GM12878 (cell line): Measurements from ENCODE around the gene MYO9B. TPM values are rescaled to one million over a fixed set of nuclear protein-coding genes. Genes with fewer than 3 reads are reported as not detected.

Experiments
- ATAC-seq: fragments of 200-7000 bp; cut with Tn5 transposase; 3 replicates; pipeline ENCODE4 v1.9.1; 2020; ENCODE audit warnings: mild to moderate bottlenecking, moderate library complexity
- BruUV-seq: library from RNA; stranded (reverse); fragments of 400-500 nt; replicated peaks from 2 replicates; lab custom pipeline; 2021; lab: Mats Ljungman, UMichigan
- CTCF ChIA-PET: fragments of 300-600 bp; sonication (Branson Sonifier 250); formaldehyde crosslinking; extraction: SDS; loops from one replicate; lab custom pipeline; 2021; ENCODE audit warnings: inconsistent platforms; lab: Yijun Ruan, JAX
- POLR2A ChIA-PET: fragments of 350-600 bp; formaldehyde crosslinking; extraction: SDS; loops from one replicate; lab custom pipeline; 2021; ENCODE audit warnings: inconsistent platforms; lab: Charles Lee
- RAD21 ChIA-PET: fragments of 300-600 bp; sonication (Branson Sonifier 250); formaldehyde crosslinking; loops from one replicate; lab custom pipeline; 2023; ENCODE audit warnings: antibody characterized with exemption; ENCODE audit not compliant: unreplicated experiment; lab: Charles Lee
- SMC1A ChIA-PET: fragments of 300-600 bp; sonication (Branson Sonifier 250); formaldehyde crosslinking; loops from one replicate; lab custom pipeline; 2023; ENCODE audit not compliant: unreplicated experiment, uncharacterized antibody; lab: Charles Lee
- DNase-seq: peaks from one replicate; pipeline ENCODE4 v3.0.0-alpha.2; 2011; ENCODE audit warnings: low read depth, low spot score
- FAIRE-seq: peaks from 3 replicates; lab custom pipeline; 2011; peaks lifted over from hg19 to GRCh38; lab: Jason Lieb, UNC
- H2AFZ ChIP-seq: 2 replicates; pipeline ENCODE4 v1.6.0; 2011; ENCODE audit warnings: low read depth, low read length, control low read depth; ENCODE audit not compliant: control insufficient read depth
- H3K27ac ChIP-seq: 2 replicates; pipeline ENCODE4 v1.5.1; 2011; ENCODE audit warnings: control low read depth; ENCODE audit not compliant: control insufficient read depth, insufficient read depth
- H3K27me3 ChIP-seq, 2 experiments: replicated peaks in 1 of 2; 2 replicates each; pipeline versions ENCODE4 v1.6.0 to v1.6.1; 2011; ENCODE audit warnings: low read length in 1 of 2; ENCODE audit not compliant: control insufficient read depth in 2 of 2, insufficient read depth in 2 of 2
- H3K36me3 ChIP-seq, 2 experiments: 2 replicates each; pipeline ENCODE4 v1.5.1; 2011; ENCODE audit warnings: low read length in 1 of 2; ENCODE audit not compliant: control insufficient read depth in 2 of 2, insufficient read depth in 2 of 2
- H3K4me1 ChIP-seq: 2 replicates; pipeline ENCODE4 v1.6.1; 2011; ENCODE audit warnings: mild to moderate bottlenecking, low read length, moderate library complexity, mixed read lengths; ENCODE audit not compliant: control insufficient read depth, insufficient read depth
- H3K4me2 ChIP-seq: 2 replicates; pipeline ENCODE4 v1.6.0; 2011; ENCODE audit warnings: control low read depth; ENCODE audit not compliant: control insufficient read depth, insufficient read depth
- H3K4me3 ChIP-seq: fragments of 200-600 bp; sonication (generic); 2 replicates; pipeline ENCODE4 v1.5.1; 2016
- H3K79me2 ChIP-seq: 2 replicates; pipeline ENCODE4 v1.6.0; 2011; ENCODE audit warnings: low read length; ENCODE audit not compliant: control insufficient read depth, insufficient read depth
- H3K9ac ChIP-seq: 2 replicates; pipeline ENCODE4 v1.8.0; 2011; ENCODE audit warnings: low read length, control low read depth, mixed read lengths; ENCODE audit not compliant: control insufficient read depth, insufficient read depth
- H3K9me3 ChIP-seq: replicated peaks from 3 replicates; pipeline ENCODE4 v1.5.1; 2011; ENCODE audit warnings: mild to moderate bottlenecking, low read length; ENCODE audit not compliant: control insufficient read depth, insufficient read depth
- H4K20me1 ChIP-seq: 2 replicates; pipeline ENCODE4 v1.6.0; 2011; ENCODE audit not compliant: control insufficient read depth, insufficient read depth
- CHD1 ChIP-seq: IDR thresholded peaks from 2 replicates; pipeline ENCODE4 v1.6.1; 2012; ENCODE audit warnings: low read depth, low read length, improper control_type of control experiment
- CREB1 ChIP-seq: IDR thresholded peaks from 2 replicates; pipeline ENCODE4 v1.6.1; 2012; ENCODE audit warnings: low read depth, mild to moderate bottlenecking, inconsistent platforms
- CUX1 ChIP-seq: IDR thresholded peaks from 2 replicates; pipeline ENCODE4 v1.6.1; 2012; ENCODE audit warnings: improper control_type of control experiment, low read depth, low read length; ENCODE audit not compliant: insufficient replicate concordance
- RAD51 ChIP-seq: fragments of 450-650 bp; IDR thresholded peaks from 2 replicates; pipeline ENCODE4 v1.6.1; 2016; ENCODE audit warnings: moderate library complexity, mild to moderate bottlenecking, inconsistent platforms
- RUNX3 ChIP-seq: IDR thresholded peaks from 2 replicates; pipeline ENCODE4 v1.6.1; 2012; ENCODE audit warnings: low read length, inconsistent platforms
- SIN3A ChIP-seq: IDR thresholded peaks from 2 replicates; pipeline ENCODE4 v1.6.1; 2012; ENCODE audit warnings: low read depth, low read length, improper control_type of control experiment
- SMARCA5 ChIP-seq: fragments of 450-650 bp; IDR thresholded peaks from 2 replicates; pipeline ENCODE4 v1.6.1; 2017; ENCODE audit warnings: mild to moderate bottlenecking
- SRF ChIP-seq, 2 experiments: IDR thresholded peaks; 2 replicates each; pipeline ENCODE4 v1.6.1; 2011; ENCODE audit warnings: low read depth in 2 of 2, low read length in 2 of 2, mild to moderate bottlenecking in 1 of 2, moderate library complexity in 1 of 2
- WGBS: methylation state at CpG from one replicate; pipeline ENCODE4 v1.1.6; 2016; ENCODE audit warnings: low lambda C conversion rate; ENCODE audit not compliant: insufficient replicate concordance, insufficient coverage; ENCODE audit errors: missing lambda C conversion rate; 5-methylcytosine and 5-hydroxymethylcytosine counted together
- in situ Hi-C: fragments of 300-500 bp; cut with MboI; formaldehyde crosslinking; loops from 9 replicates; pipeline ENCODE4 v1.14.3; 2018; ENCODE audit warnings: mixed read lengths
- intact Hi-C: fragments of 100-400 bp; cut with micrococcal nuclease; formaldehyde crosslinking; loops from one replicate; pipeline ENCODE4 v1.14.2; 2022; ENCODE audit not compliant: unreplicated experiment
- polyA plus RNA-seq, 11 experiments: library from polyadenylated mRNA; depleted of rRNA in 4 of 11; unstranded in 6 of 11; stranded (reverse) in 5 of 11; fragments of >200 nt; fragmentation: Nextera tagmentation in 4 of 11; fragmentation: Illumina TruSeq in 1 of 11; extraction: Ambion mirVana in 4 of 11; extraction: Trizol in 1 of 11; gene quantifications; 1 replicate in 1 of 11; 2 replicates in 10 of 11; pipeline versions ENCODE4 v1.2.1 to v1.2.3, GENCODE V29; 2011 to 2016; ENCODE audit warnings: inconsistent platforms in 2 of 11, missing spikeins in 2 of 11, low read depth in 1 of 11
- total RNA-seq, 4 experiments: library from RNA; depleted of rRNA in 3 of 4; stranded (reverse); fragments of >200 nt in 3 of 4; fragmentation: Illumina TruSeq in 1 of 4; extraction: Trizol in 1 of 4; gene quantifications; 2 replicates each; pipeline versions ENCODE4 v1.2.1 to v1.2.3, GENCODE V29; 2013 to 2021

Gene MYO9B
- total and polyA plus RNA-seq, 10 of the 15 experiments (the other 5 are each of a cell fraction or from before 2014, with no cell fraction given), result 5.4 to 165 (median 45.8) TPM

GRCh38 chr19:17118957-17119356 lies 43.4 kb downstream of the MYO9B start:
- Histone ChIP-seq H4K20me1 (no peaks in the 10 kb centered on the region), H3K36me3 (peaks cover 20 to 30% of the 10 kb centered on the region in 2 experiments), H3K27ac (no peak overlapping the region), H3K79me2 (peaks cover 62% of the 10 kb centered on the region), H3K27me3 (no peaks in the 10 kb centered on the region), H2AFZ (no peak overlapping the region), H3K4me1 (peaks cover 39% of the 10 kb centered on the region), H3K4me3 (no peak overlapping the region), H3K4me2 (no peak overlapping the region), H3K9me3 (no peaks in the 10 kb centered on the region; the same call in 2 of the 3 replicates), H3K9ac (no peak overlapping the region)
- in situ Hi-C loops (no loop called here), intact Hi-C loops (no loop called here)
- no peak for ATAC-seq
- no TSS peak for BruUV-seq
- POLR2A ChIA-PET, result interaction anchor here (1.1 kb wide), 1 partner anchor 52 kb away, joined by 4 read pairs; no protein-coding TSS in a partner anchor
- CTCF ChIA-PET, result no interaction called here
- DNase-seq, result no peak
- no peak for TF ChIP-seq SRF (IDR thresholded peaks at IDR 0.05; ENCODE audit: low read depth in 2 of 2, low read length in 2 of 2)
- TF ChIP-seq SMARCA5, result peak; percentile 92
- no peak for FAIRE-seq
- SMC1A ChIA-PET, result interaction anchor here (1.7 kb wide), 1 partner anchor 13 kb away, joined by 4 read pairs; no protein-coding TSS in a partner anchor
- RAD21 ChIA-PET, result interaction anchor here (1.3 kb wide), 1 partner anchor 9 kb away, joined by 3 read pairs; no protein-coding TSS in a partner anchor
- WGBS, result 100% methylated on average over 5 of the region's 5 CpGs

- Histone ChIP-seq H3K36me3 (peaks cover 6 to 23% of the 10 kb centered on the region in 2 experiments; a peak in 3 of 4 replicates), H4K20me1 (no peaks in the 10 kb centered on the region), H3K27ac (peak overlapping the region; percentile 9; the same call in 1 of the 2 replicates), H2AFZ (no peak overlapping the region), H3K4me2 (peak overlapping the region; percentile 34; the same call in 1 of the 2 replicates), H3K27me3 (no peaks in the 10 kb centered on the region), H3K9ac (no peak overlapping the region), H3K79me2 (peaks cover 49% of the 10 kb centered on the region), H3K9me3 (no peaks in the 10 kb centered on the region), H3K4me3 (no peak overlapping the region), H3K4me1 (peaks cover 48% of the 10 kb centered on the region)
- FAIRE-seq, result no peak
- RAD21 ChIA-PET, result interaction anchor here (1.0 to 5.9 kb wide), 4 partner anchors 14 to 48 kb away, joined by 3 to 90 read pairs (median 3); no protein-coding TSS in a partner anchor
- no TSS peak for BruUV-seq
- CTCF ChIA-PET, result interaction anchor here (4.6 kb wide), 1 partner anchor 12 kb away, joined by 30 read pairs; no protein-coding TSS in a partner anchor
- no peak for DNase-seq
- SMC1A ChIA-PET, result interaction anchor here (0.7 to 7.3 kb wide), 5 partner anchors 14 to 625 kb away, joined by 3 to 88 read pairs (median 3); partner anchors contain the start of gene MYO9B
- POLR2A ChIA-PET, result interaction anchor here (0.5 to 6.2 kb wide), 3 partner anchors 13 to 45 kb away, joined by 3 to 111 read pairs (median 64); partner anchors contain the start of genes HAUS8 and MYO9B
- intact Hi-C loops, result no loop called here
- ATAC-seq, result no peak
- in situ Hi-C loops, result no loop called here
- 27% methylated on average over 9 of the region's 9 CpGs for WGBS
- TF ChIP-seq RUNX3 (peak; percentile 56; the same call in 1 of the 2 replicates), CUX1 (no peak), CREB1 (0 out of 2 replicates have a peak, but pooled peaks have one; percentile 35), RAD51 (no peak), CHD1 (no peak), SIN3A (no peak)
Observed at GRCh38 chr19:17121736-17122293, 46.2 kb downstream of the MYO9B start.
